IPS-NIHi7 (cell line): ENCODE results near the gene SCGB1A1.

Source experiments
- DNase-seq: peaks from one replicate; pipeline ENCODE4 v3.0.0; 2012; ENCODE audit warnings: mixed read lengths; ENCODE audit errors: extremely low spot score

SCGB1A1 gene

GRCh38 chr11:62420882-62421281 is 2.0 kb downstream of the SCGB1A1 start:
- no peak for DNase-seq

DNA sequence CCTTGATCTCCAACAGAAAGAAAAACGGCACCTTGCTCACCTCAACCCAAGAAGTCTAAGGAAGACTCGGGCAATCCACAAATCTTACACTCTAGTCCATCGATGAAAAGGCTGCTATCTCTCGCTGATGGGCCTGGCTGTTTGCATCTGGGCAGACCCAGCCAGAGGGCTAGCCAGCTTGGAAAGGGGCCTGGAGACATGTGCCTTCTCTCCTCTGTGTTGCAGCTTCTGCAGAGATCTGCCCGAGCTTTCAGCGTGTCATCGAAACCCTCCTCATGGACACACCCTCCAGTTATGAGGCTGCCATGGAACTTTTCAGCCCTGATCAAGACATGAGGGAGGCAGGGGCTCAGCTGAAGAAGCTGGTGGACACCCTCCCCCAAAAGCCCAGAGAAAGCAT is 3.2 kb downstream of the SCGB1A1 start:
- DNase-seq = no peak

GRCh38 chr11:62423012-62423411 is 4.2 kb downstream of the SCGB1A1 start:
- no peak for DNase-seq

DNA sequence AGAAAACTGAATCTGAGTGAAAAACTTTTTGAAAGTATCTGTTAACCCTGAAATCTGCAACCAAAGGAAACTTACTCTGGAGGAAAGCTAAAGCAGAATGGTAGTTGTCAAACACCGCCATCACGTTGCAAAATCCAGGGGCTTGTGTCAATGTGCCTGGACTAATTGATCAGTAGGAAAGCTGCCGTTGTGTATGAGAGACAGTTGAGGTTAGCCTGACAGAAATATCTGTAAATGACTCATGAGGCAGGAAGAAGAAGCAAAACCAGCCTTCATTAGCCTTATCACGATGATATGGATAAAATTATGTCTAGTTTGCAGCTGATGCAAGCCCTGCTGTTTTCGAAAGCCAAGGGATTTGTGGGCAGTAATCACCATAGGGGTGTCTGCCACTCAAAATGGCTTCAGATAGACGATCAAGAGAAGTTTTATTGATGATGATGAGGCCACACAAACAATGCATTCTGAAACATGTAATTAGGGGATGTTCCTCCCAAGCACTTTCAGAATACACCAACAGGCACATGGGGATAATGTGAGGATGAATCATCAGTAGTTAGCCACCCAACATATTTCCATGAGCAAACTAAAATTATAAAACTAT is 8.9 kb downstream of the SCGB1A1 start:
- no peak for DNase-seq

DNA sequence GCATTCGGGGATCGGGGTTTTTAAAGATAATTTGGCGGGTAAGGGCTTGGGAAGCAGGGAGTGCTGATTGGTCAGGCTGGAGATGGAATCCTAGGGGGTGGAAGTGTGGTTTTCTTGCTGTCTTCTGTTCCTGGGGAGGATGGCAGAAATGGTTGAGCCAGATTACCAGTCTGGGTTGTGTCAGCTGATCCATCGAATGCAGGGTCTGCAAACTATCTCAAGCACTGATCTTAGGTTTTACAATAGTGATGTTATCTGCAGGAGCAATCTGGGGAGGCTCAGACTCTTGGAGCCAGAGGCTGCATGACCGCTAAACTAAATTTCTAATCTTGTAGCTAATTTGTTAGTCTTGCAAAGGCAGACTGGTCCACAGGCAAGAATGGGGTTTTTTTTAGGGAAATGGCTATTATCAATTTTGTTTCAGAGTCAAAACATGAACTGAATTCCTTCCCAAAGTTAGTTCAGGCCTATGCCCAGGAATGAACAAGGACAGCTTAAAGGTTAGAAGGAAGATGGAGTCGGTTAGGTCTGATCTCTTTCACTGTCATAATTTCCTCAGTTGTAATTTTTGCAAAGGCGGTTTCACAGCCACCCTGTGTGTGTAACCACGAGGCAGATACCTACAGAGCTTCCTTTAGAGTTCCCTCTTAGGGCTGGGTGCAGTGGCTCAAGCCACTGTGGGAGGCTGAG is 10.2 kb downstream of the SCGB1A1 start:
- no peak for DNase-seq

DNA sequence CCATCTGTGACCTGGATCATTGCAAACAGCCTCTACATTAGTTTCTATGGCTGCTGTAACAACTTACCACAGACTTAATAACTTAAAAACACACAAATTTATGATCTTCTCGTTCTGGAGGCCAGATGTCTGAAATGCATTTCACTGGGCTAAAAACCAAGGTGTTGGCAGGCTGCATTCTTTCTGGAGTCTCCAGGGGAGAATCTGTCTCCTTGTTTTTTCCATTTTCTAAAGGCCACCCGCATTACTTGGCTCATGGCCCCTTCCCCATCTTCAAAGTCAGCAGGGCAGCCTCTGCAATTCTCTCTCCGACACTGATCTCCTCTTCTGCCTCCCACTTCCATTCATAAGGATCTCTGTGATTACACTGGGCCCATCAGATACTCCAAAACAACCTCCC is 11.6 kb downstream of the SCGB1A1 start:
- no peak for DNase-seq

- DNase-seq = no peak
Observed at GRCh38 chr11:62431171-62431901, 12.5 kb downstream of the SCGB1A1 start.

DNA sequence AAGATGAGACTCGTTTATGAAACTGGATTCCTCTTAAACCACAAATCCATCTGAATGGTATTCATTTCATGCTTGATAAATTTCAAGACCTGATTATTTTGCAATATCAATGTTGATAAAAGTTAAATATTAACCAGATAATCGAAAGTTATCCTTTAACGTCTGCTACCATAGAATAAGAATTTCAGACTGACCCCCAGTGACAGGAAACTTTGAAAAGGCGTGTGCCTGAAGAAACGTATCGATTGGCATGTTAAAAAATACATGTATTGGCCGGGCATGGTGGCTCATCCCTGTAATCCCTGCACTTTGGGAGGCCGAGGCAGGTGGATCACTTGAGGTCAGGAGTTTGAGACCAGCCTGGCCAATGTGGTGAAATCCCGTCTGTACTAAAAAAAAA is 13.9 kb downstream of the SCGB1A1 start:
- DNase-seq = no peak

- no peak for DNase-seq
Observed at GRCh38 chr11:62433141-62433903, 14.5 kb downstream of the SCGB1A1 start.

DNA sequence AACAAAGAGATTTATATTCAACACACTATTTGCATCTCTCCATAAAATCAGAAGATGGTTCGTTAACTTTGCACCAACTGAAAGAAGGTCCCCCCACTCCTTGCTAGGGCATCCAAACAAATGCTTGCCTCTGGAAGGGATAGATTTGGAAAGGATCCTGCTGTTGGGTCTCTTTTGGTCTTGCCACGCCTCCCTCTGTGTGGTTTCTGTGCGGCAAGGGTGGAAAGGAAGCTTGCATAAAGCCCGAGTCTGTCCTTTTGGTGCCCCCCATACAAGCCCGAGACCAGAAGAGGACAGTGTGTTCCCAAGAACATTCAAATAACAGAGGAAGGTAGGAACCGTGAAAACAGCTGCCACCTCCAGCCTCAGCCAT is 15.1 kb downstream of the SCGB1A1 start:
- no peak for DNase-seq

GRCh38 chr11:62435846-62436660 is 17.2 kb downstream of the SCGB1A1 start:
- no peak for DNase-seq

DNA sequence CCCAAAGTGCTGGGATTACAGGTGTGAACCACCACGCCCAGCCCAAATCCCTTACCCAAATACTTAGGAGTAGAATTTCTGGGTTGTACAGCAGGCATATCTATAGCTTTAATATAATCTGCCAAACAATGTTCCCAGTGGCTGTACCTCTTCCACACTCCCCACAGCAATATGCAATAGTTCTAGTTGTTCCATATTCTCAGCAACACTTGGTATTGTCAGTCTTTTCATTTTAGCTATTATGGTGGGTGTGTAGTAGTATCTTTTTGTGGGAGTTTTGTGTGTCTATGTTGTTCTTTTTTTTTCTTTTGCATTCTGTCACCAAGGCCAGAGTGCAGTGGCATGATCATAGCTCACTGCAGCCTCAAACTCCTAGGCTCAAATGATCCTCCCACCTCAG is 18.8 kb downstream of the SCGB1A1 start:
- no peak for DNase-seq

DNA sequence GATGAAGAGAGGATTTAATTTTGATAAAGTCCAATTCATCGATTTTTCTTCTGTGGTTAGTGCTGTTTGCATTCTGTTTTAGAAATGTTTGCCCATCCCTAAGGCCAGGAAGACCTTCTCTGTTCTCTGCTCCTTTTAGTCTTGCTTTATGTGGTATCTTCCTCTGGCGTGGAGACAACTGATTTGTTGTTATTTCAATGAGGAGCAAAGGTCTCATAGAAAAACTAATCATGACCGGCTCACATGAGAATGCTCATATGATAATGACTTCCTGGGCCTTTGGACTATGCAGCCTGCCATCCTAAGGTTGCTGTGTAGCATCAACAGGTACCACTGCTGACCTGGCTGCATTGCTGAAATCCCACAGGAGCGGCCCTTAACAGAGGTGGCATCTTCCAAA is 19.8 kb downstream of the SCGB1A1 start:
- no peak for DNase-seq

- no peak for DNase-seq
Observed at GRCh38 chr11:62439785-62440602, 21.2 kb downstream of the SCGB1A1 start.

DNA sequence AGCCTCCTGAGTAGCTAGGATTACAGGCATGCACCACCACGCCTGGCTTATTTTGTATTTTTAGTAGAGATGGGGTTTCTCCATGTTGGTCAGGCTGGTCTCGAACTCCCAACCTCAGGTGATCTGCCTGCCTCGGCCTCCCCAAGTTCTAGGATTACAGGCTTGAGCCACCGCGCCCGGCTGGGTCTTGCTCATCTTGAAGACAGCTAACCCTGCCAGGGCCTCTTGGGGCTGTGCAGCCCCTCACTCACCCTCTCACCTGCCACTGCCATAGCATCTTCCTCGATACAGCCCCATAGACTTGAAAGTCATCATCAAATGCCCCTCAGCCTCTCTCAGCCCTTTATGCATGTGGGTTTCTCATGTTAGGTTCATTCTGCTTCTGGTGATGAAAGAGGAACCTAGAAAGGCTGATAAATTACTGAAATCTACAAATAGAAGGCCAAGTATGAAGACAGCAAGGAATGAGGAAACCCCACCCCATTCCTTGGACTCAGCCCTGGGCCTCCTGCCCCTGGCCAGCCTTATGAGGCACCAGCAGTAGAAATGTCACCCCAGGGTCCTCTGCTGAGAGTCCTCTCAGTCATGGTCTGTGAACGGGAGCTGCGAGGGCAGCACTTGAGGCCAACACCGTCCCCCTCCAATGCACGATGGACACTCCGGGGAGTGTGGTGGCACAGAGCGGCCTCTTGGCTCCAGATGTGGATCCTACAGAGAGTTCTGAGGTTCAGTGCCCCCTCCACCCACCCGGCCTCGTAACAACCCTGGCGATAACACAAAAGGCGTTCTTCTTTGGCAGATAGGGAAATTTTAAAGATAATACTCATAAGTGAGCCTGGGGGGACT is 24.8 kb downstream of the SCGB1A1 start:
- no peak for DNase-seq

DNA sequence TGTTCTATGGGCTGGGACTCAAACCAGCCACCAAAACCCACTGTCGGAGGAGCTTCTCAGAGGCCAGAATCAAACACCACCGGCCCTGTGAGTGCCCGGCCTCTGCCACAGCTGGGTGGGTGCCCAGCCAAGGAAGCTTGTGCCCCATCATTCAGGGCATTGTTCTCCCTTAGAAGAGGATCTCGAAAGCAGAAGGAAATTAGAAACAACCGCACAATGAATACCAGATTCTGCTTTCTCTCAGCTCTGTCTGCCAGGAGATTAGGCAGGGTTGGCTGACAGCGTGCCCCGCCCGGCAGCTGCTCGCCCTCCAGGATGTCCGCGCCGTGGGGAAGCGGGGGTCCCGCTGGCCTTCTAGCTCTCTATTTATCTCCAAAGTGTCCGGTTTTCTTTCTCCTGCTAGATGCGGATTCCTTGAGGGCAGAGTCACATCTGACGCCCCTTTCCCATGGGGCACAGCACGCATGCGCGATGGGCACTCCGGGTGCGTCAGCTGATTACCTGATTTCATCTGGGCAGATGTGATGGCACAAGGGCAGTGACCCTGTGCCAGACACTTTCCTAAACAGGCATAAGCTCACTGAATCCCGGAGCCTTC is 25.5 kb downstream of the SCGB1A1 start:
- DNase-seq = peak; percentile 40

GRCh38 chr11:62444835-62445234 is 26.0 kb downstream of the SCGB1A1 start:
- DNase-seq = no peak

DNA sequence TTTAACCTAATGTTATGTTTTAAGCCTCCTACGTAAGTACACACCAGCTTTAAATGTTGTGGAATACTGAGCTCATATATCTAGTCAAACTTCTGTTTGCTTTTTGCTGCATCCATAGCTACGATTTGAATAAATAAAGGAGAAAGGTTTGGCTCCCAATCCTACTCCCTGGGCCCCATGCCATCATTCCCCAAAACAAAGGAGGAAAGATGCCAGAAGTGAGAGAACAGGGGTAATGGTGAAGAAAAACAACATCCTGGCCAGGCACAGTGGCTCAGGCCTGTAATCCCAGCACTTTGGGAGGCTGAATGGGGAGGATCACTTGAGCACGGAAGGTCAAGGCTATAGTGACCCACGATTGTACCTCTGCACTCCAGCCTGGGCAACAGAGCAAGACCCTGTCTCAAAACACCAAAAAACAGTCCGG is 26.5 kb downstream of the SCGB1A1 start:
- DNase-seq = no peak

- DNase-seq = no peak
Observed at GRCh38 chr11:62446091-62446490, 27.3 kb downstream of the SCGB1A1 start.
